Spleen (tissue), 10 donors: ENCODE measurements around the gene ELF1. TPM values are rescaled to one million over a fixed set of nuclear protein-coding genes. Genes with fewer than 3 reads are reported as not detected.

ENCODE experiments used
- polyA plus RNA-seq, 3 donors: library from polyadenylated mRNA; stranded (reverse); fragments of 200-250 nt; gene quantifications; one replicate each; pipeline ENCODE4 v1.2.1, GENCODE V29; 2013
- total RNA-seq, 7 donors: library from RNA; depleted of rRNA in 3 of 7; stranded (reverse); fragments of >200 nt in 3 of 7; fragmentation: NEBNext Ultra II Directional in 4 of 7; extraction: Animal tissue kit (Norgen Biotek cat#: 25700) in 4 of 7; gene quantifications; one replicate each; pipeline versions ENCODE4 v1.1.0 to v1.2.1, GENCODE V29; 2016 to 2021
- donor health status: healthy with polysubstance abuse.
- donor health status: DM: no; HTN: no; CAD: no; lungs with moderate emphysema.
- donor health status: DM: no; HTN: no; CAD: no.
- donor health status: Bipolar disorder and iron deficiency.
- donor health status: healthy.
- donor health status: DM: no; HTN: no; CAD: no.
- donor health status: DM: yes; HTN: yes; CAD: no.

The ELF1 gene
- total and polyA plus RNA-seq, 10 donors: 18.0 to 146 (median 116) TPM

Other genes starting within 250 kb of the ELF1 start
- 10 to 100 TPM; 16.8 to 32.2 (median 25.1) TPM for gene MRPS31, start 248.1 kb downstream of the ELF1 start, total RNA-seq
- 10 to 100 TPM; 31.0 to 33.2 (median 32.5) TPM for gene MRPS31, start 248.1 kb downstream of the ELF1 start, polyA plus RNA-seq
- 1 to 10 TPM; 2.9 to 6.2 (median 4.4) TPM for gene SLC25A15, start 229.7 kb downstream of the ELF1 start, total RNA-seq
- gene SLC25A15, start 229.7 kb downstream of the ELF1 start, polyA plus RNA-seq: 1 to 10 TPM in 2 of 3 donors, under 1 TPM in 1; 0.96 to 1.6 (median 1.2) TPM
- 1 to 10 TPM; 7.0 to 9.2 (median 8.0) TPM for gene WBP4, start 42.2 kb upstream of the ELF1 start, total RNA-seq
- 1 to 10 TPM; 7.9 to 9.1 (median 9.0) TPM for gene WBP4, start 42.2 kb upstream of the ELF1 start, polyA plus RNA-seq
- 10 to 100 TPM in 1 of 7 donors, 1 to 10 TPM in 6; 5.0 to 10.0 (median 6.0) TPM for gene KBTBD6, start 113.5 kb upstream of the ELF1 start, total RNA-seq
- 1 to 10 TPM; 2.4 to 3.8 (median 3.7) TPM for gene KBTBD6, start 113.5 kb upstream of the ELF1 start, polyA plus RNA-seq
- gene KBTBD7, start 175.3 kb upstream of the ELF1 start, total RNA-seq: 10 to 100 TPM in 4 of 7 donors, 1 to 10 TPM in 3; 6.9 to 14.9 (median 11.1) TPM
- 1 to 10 TPM; 2.8 to 4.7 (median 3.4) TPM for gene KBTBD7, start 175.3 kb upstream of the ELF1 start, polyA plus RNA-seq
- gene MTRF1, start 244.3 kb upstream of the ELF1 start, total RNA-seq: 10 to 100 TPM; 13.4 to 17.4 (median 16.0) TPM
- 10 to 100 TPM; 10.6 to 17.8 (median 16.1) TPM for gene MTRF1, start 244.3 kb upstream of the ELF1 start, polyA plus RNA-seq